NCI-H460 (cell line): Measurements from ENCODE around the gene SRP9. TPM values are rescaled to one million over a fixed set of nuclear protein-coding genes. Genes with fewer than 3 reads are reported as not detected.
"Not testable (repeated sequence)": the region's sequence is repeated elsewhere in the genome, so short reads cannot be mapped to it uniquely, and the experiment has no call there.

Source experiments
- DNase-seq: peaks from one replicate; pipeline ENCODE4 v3.0.0-alpha.2; 2016; ENCODE audit warnings: low read depth; ENCODE audit errors: extremely low read depth
- total RNA-seq: library from RNA; depleted of rRNA; stranded (reverse); fragments of >200 nt; shearing (Covaris generic); gene quantifications from 2 replicates; pipeline ENCODE4 v1.2.3, GENCODE V29; 2014

Gene SRP9
- total RNA-seq, 1 experiment from 2014 or later = 497 TPM

DNA sequence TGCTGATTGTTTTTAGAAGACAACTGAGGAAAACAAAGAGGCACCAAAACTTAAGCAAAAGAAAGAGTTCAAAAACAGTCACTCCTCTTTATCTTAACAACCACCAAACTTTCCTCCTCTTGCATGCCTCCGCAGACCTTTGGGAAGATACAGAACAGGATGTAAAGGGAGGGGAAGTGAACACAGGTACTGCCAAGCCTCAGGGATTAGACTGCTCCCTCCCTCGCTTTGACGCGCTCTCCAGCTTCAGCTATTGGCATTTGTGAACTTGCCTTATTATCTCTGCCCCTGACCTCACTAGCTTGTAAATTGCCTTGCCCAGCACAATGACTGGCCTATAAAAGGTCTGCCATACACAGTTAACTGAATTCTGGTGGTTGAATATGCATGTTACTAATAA, 4.8 kb upstream of the SRP9 start:
- no peak for DNase-seq

DNA sequence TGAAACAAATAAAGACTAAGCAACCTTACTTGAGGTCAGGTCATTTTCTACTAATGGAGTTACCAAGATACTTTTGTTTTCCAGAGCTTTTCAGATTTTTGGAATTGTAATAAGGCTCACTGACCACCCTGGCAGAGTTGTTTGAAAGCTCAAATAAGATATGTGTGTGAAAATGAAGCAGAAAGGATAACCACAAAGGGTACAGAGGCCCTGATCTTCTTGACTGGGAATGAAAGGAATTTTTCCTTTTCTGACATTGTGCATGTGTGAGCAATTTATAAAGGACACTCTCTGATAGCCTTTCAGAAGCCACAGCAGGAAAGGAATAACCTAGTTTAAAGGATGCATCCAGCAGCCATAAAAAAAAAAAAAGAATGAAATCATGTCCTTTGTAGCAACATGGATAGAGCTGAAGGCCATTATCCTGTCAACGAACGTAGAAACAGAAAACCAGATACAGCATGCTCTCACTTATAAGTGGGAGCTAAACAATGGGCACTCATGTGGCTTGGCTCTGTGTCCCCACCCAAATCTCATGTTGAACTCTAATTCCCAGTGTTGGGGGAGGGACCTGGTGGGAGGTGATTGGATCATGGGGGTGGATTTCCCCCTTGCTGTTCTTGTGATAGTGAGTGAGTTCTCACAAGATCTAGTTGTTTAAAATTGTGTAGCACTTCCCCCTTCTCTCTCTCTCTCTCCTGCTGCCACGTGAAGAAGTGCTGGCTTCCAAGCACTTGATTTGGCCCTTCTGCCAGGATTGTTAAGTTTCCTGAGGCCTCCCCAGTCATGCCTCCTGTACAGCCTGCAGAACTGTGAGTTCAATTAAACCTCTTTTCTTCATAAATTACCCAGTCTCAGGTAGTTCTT, 3.1 kb upstream of the SRP9 start:
- DNase-seq = no peak

DNA sequence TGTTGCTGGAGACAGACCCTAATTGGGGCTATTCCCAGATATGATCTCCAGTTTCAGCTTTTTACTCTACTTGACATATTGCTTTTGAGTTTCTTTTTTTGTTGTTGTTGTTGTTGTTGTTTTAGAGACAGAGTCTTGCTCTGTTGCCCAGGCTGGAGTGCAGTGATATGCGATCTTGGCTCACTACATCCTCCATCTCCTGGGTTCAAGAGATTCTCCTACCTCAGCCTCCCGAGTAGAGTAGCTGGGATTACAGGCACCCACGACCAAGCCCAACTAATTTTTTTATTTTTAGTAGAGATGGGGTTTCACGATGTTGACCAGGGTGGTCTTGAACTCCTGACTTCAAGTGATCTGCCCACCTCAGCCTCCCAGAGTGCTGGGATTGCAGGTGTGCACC, 1.3 kb upstream of the SRP9 start:
- no peak for DNase-seq

DNA sequence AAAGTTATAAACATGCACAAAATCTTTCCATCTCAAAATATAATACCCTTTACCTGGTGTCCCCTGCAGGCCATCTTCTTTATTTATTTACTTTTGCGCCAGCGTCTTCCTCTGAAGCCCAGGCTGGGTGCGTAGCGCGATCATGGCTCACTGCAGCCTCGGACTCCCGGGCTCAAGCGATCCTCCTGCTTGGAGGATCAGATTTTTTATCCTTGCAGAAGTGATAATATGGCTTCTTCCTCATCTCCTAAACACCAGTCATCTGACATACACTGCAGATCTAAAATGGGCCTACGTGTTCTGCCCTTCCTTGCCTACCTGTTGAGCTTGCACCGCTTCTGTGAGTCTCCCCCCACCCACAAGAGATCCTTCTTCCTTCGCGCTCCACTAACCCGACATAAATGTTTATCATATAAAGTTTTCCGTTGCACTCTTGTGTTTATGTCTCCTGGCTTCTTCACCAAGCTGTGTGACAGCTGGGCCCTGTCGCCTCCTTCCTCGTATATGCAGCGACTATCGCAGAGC, 506 bp upstream of the SRP9 start:
- DNase-seq = peak; percentile 6

DNA sequence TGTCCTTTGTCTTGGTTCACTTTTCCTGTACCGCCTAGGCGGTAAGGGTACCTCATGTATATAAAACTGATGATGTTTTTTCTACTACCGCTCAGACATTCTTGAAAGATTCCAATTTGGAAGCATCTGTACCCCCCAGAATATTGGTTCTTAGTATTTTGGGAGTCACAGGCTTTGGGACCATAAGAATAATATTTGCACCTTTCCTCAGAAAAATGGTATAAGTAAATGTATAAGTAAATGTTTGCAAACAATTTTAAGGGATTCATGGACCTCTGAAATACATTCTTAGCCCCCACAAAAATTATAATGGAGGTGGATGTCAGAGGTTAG, 677 bp downstream of the SRP9 start:
- no peak for DNase-seq

DNA sequence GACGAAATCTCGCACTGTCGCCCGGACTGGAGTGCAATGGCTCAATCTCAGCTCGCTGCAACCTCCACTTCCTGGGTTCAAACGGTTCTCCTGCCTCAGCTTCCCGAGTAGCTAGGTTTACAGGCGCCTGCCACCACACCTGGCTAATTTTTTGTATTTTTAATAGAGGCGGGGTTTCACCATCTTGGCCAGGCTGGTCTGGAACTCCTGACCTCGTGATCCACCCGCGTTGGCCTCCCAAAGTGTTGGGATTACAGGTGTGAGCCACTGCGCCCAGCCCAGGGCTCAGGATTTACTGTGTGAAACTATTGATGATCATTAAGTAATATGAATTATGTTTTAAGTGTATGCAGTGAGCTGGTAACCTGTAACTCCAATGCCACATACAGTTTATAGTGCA, 1.5 kb downstream of the SRP9 start:
- not testable (repeated sequence) for DNase-seq

DNA sequence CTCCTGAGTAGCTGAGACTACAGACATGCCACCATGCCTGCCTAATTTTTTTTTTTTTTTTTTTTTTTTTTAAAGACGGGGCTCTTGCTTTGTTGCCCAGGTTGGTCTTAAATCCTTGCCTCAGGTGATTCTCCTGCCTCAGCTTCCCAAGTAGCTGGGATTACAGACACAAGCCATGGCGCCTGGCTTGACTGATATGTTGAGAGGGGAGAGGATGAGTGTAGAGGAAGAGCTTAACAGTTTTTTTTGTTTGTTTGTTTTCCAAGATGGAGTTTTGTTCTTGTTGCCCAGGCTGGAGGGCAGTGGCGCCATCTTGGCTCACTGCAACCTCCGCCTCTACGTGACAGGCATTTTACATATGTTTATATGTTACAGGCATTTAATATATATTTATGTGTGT, 2.5 kb downstream of the SRP9 start:
- no peak for DNase-seq

DNA sequence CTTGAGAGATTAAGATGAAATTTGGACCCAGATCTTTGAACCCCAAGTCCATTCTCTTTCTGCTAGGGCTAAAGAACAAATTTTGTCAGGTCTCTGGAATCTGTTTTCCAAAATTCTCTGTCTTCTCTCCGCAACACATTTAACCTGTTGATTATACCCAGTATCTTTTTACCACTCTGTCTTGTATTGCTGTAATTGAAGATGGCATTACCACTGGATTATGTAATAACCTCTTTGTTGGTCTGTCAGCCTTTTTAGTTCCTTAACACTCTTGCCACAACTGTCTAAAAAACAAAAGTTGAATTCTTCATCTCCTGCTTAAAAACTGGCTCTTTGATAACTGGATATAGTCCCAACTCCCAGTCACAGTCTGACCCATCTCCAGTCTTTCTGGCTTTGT, 3.0 kb downstream of the SRP9 start:
- no peak for DNase-seq

DNA sequence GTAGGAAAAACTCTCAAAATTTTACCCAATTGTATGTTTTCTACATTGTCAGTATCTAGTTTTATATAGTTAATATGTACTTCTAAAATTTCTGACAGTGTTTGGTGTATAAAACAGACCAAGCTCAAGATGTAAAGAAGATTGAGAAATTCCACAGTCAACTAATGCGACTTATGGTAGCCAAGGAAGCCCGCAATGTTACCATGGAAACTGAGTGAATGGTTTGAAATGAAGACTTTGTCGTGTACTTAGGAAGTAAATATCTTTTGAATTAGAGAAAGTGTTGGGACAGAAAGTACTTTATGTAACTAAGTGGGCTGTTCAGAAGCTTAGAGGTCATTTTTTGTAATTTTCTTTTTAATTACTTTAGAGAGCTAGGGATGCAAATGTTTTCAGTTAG, 11.5 kb downstream of the SRP9 start:
- DNase-seq = not testable (repeated sequence)

DNA sequence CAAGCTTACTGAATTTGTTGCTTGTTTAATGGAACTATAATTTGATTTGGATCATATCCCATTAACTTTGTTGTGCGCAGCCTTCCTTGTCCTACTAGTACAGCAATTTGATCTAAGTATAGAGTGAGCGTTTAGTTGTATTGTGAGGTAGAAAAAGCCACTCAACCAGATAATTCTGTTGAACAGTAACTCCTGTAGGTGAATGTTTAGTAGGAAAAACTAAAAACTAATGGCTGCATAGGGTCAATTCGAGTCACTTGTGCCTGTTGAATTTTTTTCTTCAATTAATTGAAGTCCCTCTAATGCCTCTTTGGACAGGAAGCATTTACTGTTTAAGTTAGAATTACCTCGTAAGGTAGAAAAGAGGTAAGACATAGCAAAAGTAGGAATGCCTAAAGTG, 17.3 kb downstream of the SRP9 start:
- DNase-seq = no peak

DNA sequence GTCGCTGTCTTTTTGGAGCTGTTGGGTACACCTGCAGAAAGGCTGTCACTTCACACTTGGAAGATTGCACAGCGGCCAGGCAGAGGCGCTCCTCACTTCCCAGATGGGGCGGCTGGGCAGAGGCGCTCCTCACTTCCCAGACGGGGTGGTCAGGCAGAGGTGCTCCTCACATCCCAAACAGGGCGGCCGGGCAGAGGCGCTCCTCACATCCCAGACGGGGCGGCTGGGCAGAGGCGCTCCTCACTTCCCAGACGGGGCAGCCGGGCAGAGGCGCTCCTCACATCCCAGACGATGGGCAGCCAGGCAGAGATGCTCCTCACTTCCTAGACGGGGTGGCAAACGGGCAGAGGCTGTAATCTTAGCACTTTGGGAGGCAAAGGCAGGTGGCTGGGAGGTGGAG, 18.5 kb downstream of the SRP9 start:
- not testable (repeated sequence) for DNase-seq

DNA sequence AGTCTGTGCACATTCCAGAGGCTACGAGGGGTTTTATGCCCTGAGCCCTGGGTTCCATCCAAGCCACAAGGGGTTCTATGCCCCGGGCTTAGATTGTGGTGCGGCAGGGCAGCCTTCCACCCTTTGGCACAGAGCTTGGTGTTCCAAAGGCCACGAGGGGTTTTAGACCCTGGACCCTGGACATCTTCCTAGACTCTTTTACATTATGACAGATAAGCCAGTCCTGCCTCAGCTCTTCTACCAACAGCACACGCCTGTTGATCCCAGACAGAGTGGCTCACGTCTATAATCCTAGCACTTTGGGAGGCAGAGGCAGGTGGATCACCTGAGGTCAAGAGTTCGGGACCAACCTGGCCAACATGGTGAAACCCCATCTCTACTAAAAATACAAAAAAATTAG, 23.5 kb downstream of the SRP9 start:
- DNase-seq = not testable (repeated sequence)

DNA sequence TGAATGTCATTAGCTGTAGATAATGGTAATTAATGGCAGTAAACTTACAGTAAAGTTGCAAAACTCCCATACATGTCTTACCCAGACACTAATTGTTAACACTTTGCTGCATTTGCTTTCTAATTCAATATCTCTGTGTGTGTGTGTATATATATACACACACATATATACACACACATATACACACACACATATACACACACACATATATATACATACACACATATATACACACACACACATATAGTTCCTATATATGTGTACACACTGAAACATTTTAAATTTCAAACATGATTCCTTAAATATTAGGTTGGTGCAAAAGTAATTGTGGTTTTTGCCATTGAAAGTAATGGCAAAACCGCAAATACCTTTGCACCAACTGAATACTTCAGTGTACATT, 28.6 kb downstream of the SRP9 start:
- DNase-seq = no peak

DNA sequence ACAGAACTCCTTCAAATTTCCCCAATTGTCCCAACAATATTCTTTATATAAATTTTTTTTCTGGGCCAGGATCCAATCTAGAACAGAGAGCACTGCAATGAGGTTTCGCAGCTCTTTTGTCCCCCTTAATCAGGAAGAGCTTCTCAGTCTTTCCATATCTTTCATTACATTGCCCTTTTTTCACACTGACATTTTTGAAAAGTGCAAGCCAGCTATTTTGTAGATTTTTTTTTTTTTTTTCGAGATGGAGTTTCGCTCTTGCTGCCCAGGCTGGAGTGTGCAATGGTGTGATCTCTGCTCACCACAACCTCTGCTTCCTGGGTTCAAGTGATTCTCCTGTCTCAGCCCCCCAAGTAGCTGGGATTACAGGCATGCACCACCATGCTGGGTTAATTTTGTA, 29.1 kb downstream of the SRP9 start:
- DNase-seq = not testable (repeated sequence)

DNA sequence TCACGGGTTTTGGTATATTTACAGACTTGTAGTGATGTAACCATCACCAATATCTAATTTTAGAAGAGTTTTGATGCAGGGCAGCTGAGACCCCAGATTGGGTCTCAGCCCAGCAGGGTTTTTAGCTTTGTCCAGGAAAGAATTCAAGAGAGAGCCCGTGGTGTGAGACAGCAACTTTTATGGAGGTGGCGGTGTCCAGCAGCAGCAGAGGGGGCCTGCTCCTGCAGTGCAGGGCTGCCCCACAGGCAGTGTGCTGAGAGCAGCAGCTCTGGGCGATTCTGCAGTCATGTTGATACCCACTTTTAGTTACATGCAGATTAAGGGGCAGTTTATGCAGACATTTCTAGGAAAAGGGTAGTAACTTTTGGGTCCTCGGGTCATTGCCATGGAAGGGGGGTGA, 30.5 kb downstream of the SRP9 start:
- DNase-seq = no peak

DNA sequence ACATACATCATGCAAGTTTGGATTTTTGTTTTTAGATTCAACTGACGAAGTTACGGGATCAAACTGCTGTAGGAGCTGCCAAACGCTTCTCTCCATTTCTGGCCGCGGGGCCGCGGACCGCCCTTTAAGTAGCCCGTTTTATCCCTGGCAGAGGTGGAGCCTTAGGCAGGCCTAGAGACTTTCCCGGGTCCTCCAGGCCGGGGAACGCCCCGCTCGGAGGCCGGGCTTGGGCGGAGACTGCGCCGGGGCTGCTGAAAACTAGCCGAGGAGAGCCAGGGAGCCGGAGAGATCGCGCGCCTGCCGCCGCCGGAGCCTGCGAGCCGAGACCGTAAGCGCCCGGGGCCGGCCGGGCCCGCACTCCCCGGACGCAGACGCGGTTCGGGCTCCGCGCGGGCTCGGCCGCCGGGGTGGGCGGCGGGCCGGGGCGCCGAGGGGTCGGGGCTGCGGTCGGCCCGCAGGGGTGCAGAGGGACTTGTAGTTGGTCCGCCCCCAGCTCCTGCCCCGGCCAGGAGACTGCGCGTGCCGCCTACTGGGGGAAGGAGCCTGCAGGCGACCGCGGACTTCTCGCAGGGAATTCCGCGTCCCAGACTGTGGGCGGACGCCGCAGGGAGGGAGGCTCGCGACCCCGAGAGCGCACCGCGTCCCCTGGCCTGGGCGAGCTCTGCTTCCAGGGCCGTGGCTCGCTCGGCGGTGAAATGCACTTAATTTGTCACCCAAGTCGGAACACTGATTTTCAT, 32.4 kb downstream of the SRP9 start, which contains the start of gene EPHX1:
Gene EPHX1, plus strand, starts transcription at position 283 of the 737 bp plus-strand sequence. CDS start 18,606 bp downstream, outside the sequence.
- peak; percentile 90 for DNase-seq

DNA sequence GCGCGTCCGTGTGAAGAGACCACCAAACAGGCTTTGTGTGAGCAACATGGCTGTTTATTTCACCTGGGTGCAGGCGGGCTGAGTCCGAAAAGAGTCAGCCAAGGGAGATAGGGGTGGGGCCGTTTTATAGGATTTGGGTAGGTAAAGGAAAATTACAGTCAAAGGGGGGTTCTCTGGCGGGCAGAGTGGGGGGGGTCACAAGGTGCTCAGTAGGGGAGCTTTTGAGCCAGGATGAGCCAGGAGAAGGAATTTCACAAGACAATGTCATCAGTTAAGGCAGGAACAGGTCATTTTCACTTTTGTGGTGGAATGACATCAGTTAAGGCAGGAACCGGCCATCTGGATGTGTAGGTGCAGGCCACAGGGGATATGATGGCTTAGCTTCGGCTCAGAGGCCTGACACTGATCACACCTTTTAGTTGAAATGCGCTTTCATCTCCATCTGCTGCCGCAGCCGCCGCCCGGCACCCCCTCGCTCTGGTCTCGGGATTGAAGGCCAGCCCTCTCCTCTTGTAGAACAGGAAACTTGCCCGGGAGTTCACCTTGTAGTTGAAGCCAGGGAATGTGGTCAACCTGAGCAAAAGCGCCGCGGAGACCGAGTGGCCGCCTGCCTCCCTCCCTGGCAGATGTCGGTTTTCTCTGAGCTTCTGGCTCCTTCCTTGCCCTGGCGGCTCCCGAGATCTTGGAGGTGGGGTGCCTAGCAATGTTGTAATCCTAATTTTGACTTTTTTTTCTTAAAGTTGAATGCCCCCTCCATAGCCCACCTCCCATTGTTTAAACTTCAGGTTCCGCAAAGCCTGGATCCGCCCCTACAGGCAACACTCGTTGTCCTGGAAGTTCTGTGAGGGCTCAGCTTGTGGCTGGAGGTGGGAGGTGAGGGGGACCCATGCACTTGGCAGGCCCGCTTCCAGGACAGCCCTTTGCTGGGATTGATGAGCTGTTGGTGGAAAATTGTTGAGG, 33.2 kb downstream of the SRP9 start:
- not testable (repeated sequence) for DNase-seq

DNA sequence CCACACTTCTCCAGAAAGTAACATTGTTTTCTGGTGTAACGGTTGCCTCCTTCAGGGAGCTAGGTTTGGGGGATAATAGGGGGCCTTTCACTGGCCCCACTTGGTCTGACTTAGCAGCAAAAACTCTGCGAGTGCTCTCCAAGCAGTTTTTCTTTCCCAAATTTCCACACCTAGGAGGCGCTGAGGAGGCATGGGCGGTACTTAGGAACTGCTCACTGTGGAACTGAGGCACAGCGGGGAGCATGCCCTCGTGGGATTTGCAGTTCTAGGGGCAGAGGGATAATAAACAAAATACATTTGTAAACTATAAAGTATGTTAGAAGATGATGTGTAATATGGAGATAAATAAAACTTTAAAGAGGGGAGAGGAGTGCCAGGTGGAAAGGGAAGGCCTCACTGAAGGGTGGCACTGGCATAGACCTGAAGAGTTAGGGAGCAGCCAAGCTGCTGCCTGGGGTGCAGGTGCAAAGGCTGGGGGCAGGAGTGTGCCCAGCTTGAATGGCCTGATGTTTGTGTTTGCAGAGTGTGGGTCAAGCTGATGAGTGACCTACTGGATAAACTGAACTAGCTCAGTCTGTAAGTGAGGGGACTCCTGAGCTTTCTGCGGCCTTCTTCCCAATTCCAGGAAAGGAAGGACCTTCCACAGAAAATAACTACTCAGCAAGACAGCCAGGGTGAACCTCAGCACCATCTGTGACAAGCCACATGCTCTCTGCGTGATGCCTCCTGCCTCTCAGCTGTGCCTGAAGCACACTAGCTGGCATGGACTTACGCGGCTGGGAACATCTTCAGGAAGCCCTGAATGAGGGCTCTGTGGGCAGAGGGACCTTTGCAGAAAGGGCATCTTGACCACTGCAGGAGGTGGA, 34.2 kb downstream of the SRP9 start:
- DNase-seq = peak; percentile 72

DNA sequence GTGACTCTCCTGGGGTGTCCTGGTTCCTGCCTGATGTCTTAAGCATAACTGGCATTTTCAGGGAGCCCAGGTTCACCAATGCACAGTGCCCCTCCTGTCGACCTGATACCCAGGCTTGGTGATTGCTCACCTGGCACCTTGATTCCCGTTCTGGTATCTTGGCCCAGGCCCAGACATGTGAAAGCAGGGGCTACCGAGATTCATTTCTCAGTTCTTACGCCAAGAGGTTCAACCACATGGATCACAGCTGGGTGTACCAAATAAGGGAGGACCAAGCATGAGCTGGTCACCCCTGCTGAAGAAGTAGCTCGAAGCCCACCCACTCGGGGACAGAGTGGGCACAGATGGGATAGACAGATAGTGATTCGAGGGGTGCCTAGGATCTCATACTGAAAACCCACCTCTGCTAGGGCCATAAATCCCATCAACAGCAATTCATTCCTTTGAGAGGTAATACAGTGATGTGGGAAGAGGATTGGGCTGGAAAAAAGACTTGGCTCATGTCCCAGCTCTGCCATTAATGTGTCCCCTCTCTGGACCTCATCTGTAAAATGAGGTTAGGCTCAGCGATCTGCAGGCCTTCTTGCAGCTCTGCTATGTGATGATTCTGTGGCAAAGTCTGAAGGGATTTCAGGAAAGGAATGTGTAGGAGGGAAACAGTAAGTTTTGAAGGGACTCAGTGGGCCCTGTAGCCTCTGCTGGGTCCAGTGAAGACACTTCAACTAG, 35.0 kb downstream of the SRP9 start:
- DNase-seq = no peak
